HG03045 (cell line): ENCODE data around the gene PLOD1.
"Not testable (repeated sequence)": the region's sequence is repeated elsewhere in the genome, so short reads cannot be mapped to it uniquely, and the experiment has no call there.

ENCODE experiments used
- ATAC-seq: cut with Tn5 transposase; IDR thresholded peaks from one replicate; pipeline ENCODE4 v1.9.1; 2021; ENCODE audit warnings: mild to moderate bottlenecking, moderate library complexity; ENCODE audit not compliant: unreplicated experiment

PLOD1 gene

GRCh38 chr1:12001249-12001917 is 66.9 kb downstream of the PLOD1 start:
- ATAC-seq, result no peak

- ATAC-seq, result no peak
These were observed 67.5 kb downstream of the PLOD1 start for GRCh38 chr1:12001996-12002493.

GRCh38 chr1:12003762-12004161 is 69.2 kb downstream of the PLOD1 start:
- no peak for ATAC-seq

GRCh38 chr1:12005488-12006166 is 71.1 kb downstream of the PLOD1 start:
- no peak for ATAC-seq

- no peak for ATAC-seq
These were observed 71.8 kb downstream of the PLOD1 start for GRCh38 chr1:12006167-12006921.

- no peak for ATAC-seq
These were observed 72.7 kb downstream of the PLOD1 start for GRCh38 chr1:12007204-12007603.

- ATAC-seq, result not testable (repeated sequence)
These were observed 73.8 kb downstream of the PLOD1 start for GRCh38 chr1:12008355-12008754.

GRCh38 chr1:12009318-12009947 is 74.9 kb downstream of the PLOD1 start:
- no peak for ATAC-seq

GRCh38 chr1:12010746-12011570 is 76.4 kb downstream of the PLOD1 start:
- ATAC-seq, result no peak

- no peak for ATAC-seq
These were observed 77.5 kb downstream of the PLOD1 start for GRCh38 chr1:12011998-12012397.

- ATAC-seq, result no peak
These were observed 78.2 kb downstream of the PLOD1 start for GRCh38 chr1:12012560-12013316.

- no peak for ATAC-seq
These were observed 79.8 kb downstream of the PLOD1 start for GRCh38 chr1:12014141-12014991.

GRCh38 chr1:12015001-12015491 is 80.5 kb downstream of the PLOD1 start:
- ATAC-seq, result no peak

GRCh38 chr1:12015499-12015898 is 81.0 kb downstream of the PLOD1 start:
- no peak for ATAC-seq

- no peak for ATAC-seq
These were observed 81.7 kb downstream of the PLOD1 start for GRCh38 chr1:12016182-12016581.

GRCh38 chr1:12019858-12020509 is 85.5 kb downstream of the PLOD1 start:
- ATAC-seq, result no peak

GRCh38 chr1:12021616-12022015 is 87.1 kb downstream of the PLOD1 start:
- no peak for ATAC-seq

- ATAC-seq, result no peak
These were observed 87.5 kb downstream of the PLOD1 start for GRCh38 chr1:12022036-12022435.
